Cardiac fibroblast (primary cell): ENCODE results near the gene DQX1.

ENCODE experiments used
- DNase-seq, 2 donors: peaks; one replicate each; pipeline versions ENCODE4 v3.0.0 to v3.0.0-alpha.2; 2010; ENCODE audit warnings: low read depth in 2 of 2
- H3K4me3 ChIP-seq, 2 donors: replicated peaks in 1 of 2; 1 replicate in 1 of 2; 2 replicates in 1 of 2; pipeline ENCODE4 v1.5.1; 2011; ENCODE audit warnings: low read depth in 2 of 2, low read length in 2 of 2, mild to moderate bottlenecking in 2 of 2, moderate library complexity in 1 of 2
- CTCF ChIP-seq: IDR thresholded peaks from one replicate; pipeline ENCODE4 v1.5.1; 2011; ENCODE audit warnings: low read depth, mild to moderate bottlenecking, low read length, inconsistent platforms

Gene DQX1

GRCh38 chr2:74527741-74528140, 1.7 kb upstream of the DQX1 start:
- DNase-seq = no peak
- TF ChIP-seq CTCF = no peak
- H3K4me3 ChIP-seq = no peak overlapping the region

- DNase-seq = no peak
- H3K4me3 ChIP-seq = no peak overlapping the region
- no peak for TF ChIP-seq CTCF
These were observed 709 bp upstream of the DQX1 start for GRCh38 chr2:74526649-74527230.

- DNase-seq = no peak
- TF ChIP-seq CTCF = no peak
- no peak overlapping the region for H3K4me3 ChIP-seq
These were observed 895 bp downstream of the DQX1 start for GRCh38 chr2:74524955-74525716.

- DNase-seq = no peak
- no peak for TF ChIP-seq CTCF
- H3K4me3 ChIP-seq = no peak overlapping the region
These were observed 2.0 kb downstream of the DQX1 start for GRCh38 chr2:74524005-74524404.

- no peak for TF ChIP-seq CTCF
- H3K4me3 ChIP-seq = no peak overlapping the region
- DNase-seq = no peak
These were observed 3.5 kb downstream of the DQX1 start for GRCh38 chr2:74522516-74522915.

- no peak for TF ChIP-seq CTCF
- H3K4me3 ChIP-seq = no peak overlapping the region
These were observed 9.4 kb downstream of the DQX1 start for GRCh38 chr2:74516650-74517049.

More at GRCh38 chr2:74516650-74517049, 9.4 kb downstream of the DQX1 start:
- no peak for DNase-seq
